ENCODE results near the gene C3.
"Not testable (repeated sequence)": the region's sequence is repeated elsewhere in the genome, so short reads cannot be mapped to it uniquely, and the experiment has no call there.

C3 gene

GRCh38 chr19:6720369-6721137 lies at the start of gene C3:
C3 (minus strand) TSS chr19:6720650; CDS start chr19:6720589, 61 bp downstream.
- peak; percentile 63 for DNase-seq (ENCODE audit: low read depth)

GRCh38 chr19:6769006-6769619 lies 48.7 kb upstream of the C3 start:
- no peak for DNase-seq (ENCODE audit: low read depth)

GRCh38 chr19:6768236-6768785 lies 47.9 kb upstream of the C3 start:
- no peak for DNase-seq (ENCODE audit: low read depth)

DNA sequence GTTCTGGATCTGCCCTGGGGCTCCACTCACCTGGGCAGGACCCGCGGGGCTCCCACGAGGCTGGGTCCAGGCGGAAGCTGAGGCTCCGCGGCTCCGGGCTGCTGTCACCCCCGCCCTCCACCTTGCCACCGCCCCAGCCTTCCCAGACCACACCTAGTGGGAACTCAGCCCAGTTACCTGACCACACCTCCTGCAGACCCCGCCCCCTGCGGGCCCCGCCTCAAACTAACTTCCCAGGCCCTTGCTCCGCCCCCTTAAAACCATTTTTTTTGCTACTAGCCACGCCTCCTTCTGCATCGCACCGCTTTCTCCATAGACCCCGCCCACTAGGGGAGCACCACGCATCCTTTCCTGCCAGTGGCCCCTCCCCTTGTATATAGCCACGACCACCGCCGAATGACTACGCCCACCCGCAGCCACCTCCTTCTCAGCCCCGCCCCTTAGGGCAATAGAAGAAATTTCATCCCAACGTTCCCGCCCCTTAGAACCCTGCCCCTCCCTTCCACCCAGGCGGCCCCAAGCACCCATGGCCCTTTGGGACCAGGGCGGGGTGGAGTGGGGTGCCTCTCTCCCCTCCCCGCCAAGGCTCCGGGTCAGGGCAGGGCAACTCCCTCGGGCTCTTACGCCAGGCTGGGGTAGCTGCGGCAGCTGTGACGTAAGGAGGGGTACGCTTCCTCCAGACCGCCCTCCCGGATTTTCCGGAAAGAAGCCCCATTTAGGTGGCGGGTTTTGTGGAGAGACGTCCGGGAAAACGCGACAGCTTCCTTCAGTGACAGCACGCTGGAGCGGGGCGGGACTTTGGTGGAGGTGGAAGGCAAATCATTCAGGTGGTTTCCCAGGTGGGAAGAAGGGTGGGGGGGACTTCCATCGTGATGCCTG lies 47.1 kb upstream of the C3 start, which contains the start of gene SH2D3A:
Gene SH2D3A, minus strand, starts transcription at position 79 of the 879 bp plus-strand sequence. CDS start 3,687 bp downstream, outside the sequence.
- no peak for DNase-seq (ENCODE audit: low read depth)

GRCh38 chr19:6767081-6767356 lies 46.6 kb upstream of the C3 start:
- no peak for DNase-seq (ENCODE audit: low read depth)

DNA sequence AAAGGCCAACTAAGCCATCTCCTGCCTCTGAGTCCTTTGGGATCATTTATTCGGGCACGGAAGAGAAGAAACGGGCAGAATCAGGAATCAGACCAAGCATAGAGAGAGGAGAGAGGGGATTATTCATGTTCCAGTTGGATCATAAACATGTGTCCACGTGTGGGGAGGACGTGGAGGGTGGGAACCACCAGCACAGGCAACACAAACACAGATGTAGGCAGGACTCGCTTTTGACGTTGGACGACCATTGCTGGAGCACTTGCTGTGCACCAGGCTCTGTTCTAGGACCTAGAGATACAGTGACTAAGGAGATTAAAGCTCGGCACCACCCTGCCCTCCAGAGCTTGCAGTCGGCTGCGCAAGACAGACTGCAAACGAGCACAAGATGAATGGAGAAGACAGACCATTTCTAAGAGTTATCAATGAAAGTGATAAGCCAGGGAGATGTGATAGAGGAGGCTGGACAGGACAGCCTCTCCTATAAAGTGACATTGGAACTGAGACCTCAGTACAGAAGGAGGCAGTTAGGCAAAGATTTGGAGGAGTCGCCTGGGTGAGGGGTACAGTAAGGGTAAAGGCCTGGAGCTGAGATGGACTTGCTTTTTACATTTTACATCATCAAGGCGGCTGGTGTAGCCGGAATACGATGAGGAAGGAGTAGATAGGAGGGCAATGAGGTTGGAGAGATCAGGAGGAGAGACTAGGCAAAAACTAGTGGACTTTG lies 46.1 kb upstream of the C3 start:
- DNase-seq (ENCODE audit: low read depth), result no peak

DNA sequence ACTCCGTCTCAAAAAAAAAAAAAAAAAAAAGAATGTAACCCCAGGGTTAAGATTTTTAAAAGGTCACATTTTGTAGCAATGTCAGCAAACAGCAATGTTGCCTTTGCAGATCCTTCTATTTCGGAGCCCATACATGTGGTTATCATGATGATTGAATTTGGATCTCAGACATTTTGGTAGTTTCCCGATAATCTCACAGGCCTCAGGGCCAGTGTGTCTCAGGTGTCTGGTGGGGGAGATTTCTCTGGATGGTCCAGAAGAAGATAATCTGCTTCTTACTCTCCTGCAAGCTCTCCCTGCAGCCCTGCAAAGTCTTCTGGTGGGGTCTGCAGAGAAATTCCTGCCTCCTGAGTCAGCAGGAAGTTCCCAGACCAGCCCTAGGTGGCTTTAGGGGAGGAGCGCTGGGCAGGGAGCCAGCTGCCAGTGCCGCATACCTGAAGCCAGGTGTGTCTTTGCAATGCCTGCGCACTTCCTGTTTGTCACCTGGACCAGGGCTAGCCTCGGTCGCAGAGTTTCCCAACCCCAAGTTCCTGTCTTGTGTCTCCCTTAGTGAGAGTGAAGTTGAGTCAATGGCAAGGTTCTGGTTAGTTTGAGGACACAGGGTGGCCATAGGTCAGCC lies 45.4 kb upstream of the C3 start:
- no peak for DNase-seq (ENCODE audit: low read depth)

- not testable (repeated sequence) for DNase-seq (ENCODE audit: low read depth)
Measured at GRCh38 chr19:6762253-6762797, 41.9 kb upstream of the C3 start.

GRCh38 chr19:6761053-6761676 lies 40.7 kb upstream of the C3 start:
- DNase-seq (ENCODE audit: low read depth), result no peak

- DNase-seq (ENCODE audit: low read depth), result no peak
Measured at GRCh38 chr19:6760606-6761005, 40.2 kb upstream of the C3 start.

GRCh38 chr19:6754653-6755463 lies 34.4 kb upstream of the C3 start:
- no peak for DNase-seq (ENCODE audit: low read depth)

DNA sequence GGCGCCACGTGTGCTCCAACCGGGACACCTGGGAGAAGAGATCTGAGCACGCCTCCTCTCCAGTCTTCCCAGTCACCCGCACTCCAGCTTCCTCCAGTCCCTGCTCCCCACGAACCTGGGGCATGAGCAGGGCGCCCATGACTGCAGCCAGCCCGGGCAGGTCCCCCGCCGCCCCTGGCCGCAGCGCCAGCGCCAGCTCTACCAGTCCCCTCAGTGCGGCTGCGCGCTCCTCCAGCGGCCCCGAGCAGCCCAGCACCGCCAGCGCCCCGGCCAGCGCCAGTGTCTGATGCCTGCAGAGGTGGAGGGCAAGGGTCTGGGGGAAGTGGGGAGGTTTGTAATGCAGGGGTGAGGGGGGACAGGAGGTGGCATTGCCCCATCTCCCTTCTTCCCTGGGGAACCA lies 33.7 kb upstream of the C3 start:
- DNase-seq (ENCODE audit: low read depth), result no peak

DNA sequence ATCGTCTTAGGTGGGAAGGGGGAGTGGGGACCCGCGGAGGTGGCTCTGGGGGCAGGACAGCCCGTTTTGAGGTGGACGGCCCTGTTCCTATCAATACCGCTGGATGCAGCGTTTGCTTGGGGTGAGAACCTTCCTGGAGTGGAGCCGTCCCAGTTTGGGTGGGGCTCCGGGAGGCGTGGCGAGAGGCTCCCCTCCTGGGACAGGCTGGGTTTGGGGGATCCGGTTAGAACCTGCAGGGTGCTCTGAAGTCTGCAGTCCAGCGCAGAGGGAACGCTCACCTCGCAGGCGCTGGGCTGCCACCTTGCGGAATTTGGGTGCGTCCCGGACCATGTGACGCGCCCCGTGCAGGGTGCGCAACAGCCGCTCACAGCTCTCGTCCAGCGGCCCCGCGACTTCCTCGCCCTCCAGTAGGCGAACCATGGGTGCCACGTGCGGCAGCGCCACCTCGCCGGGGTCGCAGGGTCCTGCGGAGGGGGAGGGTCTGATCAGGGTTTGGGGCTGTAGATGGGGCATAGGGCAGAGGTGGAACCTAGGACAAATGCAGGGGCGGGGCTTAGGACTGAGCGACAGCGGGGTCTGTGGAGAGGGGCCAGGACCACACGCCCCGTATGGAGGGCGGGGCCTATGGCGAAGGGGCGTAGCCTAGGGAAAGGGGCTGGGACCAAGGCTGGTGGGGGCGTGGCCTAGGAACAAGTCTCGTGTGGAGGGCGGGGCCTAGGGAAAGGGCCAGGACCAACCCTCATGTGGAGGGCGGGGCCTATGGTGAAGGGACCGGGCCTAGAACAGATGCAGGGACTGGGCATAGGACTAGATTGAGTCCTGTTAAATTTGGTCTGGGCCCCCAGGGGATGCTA lies 33.0 kb upstream of the C3 start:
- no peak for DNase-seq (ENCODE audit: low read depth)

GRCh38 chr19:6752256-6753177 lies 32.1 kb upstream of the C3 start:
- no peak for DNase-seq (ENCODE audit: low read depth)

- DNase-seq (ENCODE audit: low read depth), result no peak
Measured at GRCh38 chr19:6751189-6751588, 30.7 kb upstream of the C3 start.

GRCh38 chr19:6750062-6750461 lies 29.6 kb upstream of the C3 start:
- DNase-seq (ENCODE audit: low read depth), result no peak

- DNase-seq (ENCODE audit: low read depth), result not testable (repeated sequence)
Measured at GRCh38 chr19:6748543-6748942, 28.1 kb upstream of the C3 start.

GRCh38 chr19:6745965-6746364 lies 25.5 kb upstream of the C3 start:
- no peak for DNase-seq (ENCODE audit: low read depth)
